Fibroblast of skin of right biceps (primary cell): ENCODE results near the gene HMX2.

Experiments used
- DNase-seq: peaks from one replicate; pipeline ENCODE4 v3.0.0-alpha.2; 2013

Gene HMX2

DNA sequence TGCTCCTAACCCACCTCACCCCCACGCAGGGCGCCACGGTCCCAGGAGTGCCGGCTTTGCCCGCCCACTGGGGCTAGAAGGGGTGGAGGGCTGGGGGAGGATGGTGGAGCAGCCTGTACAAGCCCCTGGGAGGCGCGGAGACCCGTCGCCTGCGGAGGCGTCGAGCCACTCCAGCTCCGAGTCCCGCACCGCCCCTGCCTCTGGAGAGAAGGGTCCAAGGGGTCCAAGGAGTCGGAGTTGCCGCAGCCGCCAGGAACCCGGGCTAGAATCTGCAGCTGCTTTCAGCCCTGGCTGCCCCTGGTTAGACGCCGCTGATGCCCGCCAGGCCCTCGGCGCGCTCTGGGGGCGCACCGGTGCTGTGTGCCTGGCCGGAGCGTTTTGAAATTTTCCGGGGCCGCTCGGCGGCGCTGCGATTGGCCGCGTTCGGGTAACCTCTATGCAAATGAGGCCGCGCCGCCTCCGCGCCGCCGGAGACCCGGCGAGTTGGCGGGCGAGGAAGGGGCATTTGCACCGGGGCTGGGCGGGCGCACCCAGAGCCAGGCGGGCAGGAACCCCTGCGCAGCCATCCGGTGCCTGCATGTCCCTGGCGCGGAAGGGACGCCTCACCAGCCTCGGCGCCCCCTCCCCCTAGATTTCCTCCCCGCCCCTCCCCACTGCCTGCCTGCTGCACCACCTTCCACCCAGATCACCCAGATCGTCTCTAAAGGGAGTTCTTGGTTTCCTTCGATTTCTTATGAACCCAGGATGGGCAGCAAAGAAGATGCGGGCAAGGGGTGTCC is at the start of gene HMX2:
Gene HMX2, plus strand, starts transcription at position 502 of the 779 bp plus-strand sequence. Its CDS starts 243 bp downstream, at position 745.
- DNase-seq = no peak

GRCh38 chr10:123100030-123100762 is 47.7 kb upstream of the HMX2 start:
- DNase-seq = no peak

- no peak for DNase-seq
These were observed 46.1 kb upstream of the HMX2 start for GRCh38 chr10:123101872-123102271.

DNA sequence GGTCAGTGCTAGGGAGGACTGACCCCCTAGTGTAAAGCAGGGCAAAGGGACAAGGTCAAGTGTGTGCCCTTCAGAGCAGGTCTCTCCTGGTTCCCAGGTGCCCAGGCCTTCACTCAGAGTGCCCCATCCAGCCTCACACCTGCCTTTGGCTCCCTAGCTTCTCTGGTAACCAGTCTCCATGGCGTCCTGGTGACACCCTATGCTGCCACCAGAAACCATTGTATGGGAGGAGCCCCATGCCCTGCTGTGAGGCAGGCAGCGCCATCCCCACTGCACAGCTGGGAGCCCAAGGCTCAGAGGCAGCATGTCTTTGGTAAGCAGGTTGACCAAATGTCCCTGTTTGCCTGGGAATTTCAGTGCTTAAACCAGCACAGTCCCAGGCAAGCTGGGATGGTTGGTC is 45.3 kb upstream of the HMX2 start:
- no peak for DNase-seq

- DNase-seq = no peak
These were observed 44.0 kb upstream of the HMX2 start for GRCh38 chr10:123103944-123104343.

- no peak for DNase-seq
These were observed 38.5 kb upstream of the HMX2 start for GRCh38 chr10:123109466-123109865.

GRCh38 chr10:123117644-123118417 is 30.1 kb upstream of the HMX2 start:
- DNase-seq = no peak

- no peak for DNase-seq
These were observed 28.9 kb upstream of the HMX2 start for GRCh38 chr10:123119081-123119480.

DNA sequence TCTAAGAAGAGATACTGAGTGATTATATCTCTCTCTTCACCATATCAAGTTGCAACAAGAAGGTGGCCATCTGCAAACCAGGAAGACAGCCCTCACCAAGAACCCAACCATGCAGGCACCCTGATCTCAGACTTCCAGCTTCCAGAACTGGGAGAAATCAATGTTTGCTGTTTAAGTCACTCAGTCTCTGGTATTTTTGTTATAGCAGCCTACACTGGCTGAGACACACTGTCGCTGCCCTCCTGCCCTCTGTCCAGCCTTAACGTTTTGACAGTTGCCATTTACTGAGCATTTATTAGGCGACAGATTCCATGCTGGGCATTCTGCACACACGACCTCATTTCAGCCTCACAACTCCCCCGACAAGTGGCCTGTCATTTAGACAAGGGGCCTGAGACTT is 21.7 kb upstream of the HMX2 start:
- DNase-seq = no peak

GRCh38 chr10:123129618-123130271 is 18.2 kb upstream of the HMX2 start:
- no peak for DNase-seq

GRCh38 chr10:123132576-123133477 is 15.1 kb upstream of the HMX2 start:
- peak; percentile 77 for DNase-seq

DNA sequence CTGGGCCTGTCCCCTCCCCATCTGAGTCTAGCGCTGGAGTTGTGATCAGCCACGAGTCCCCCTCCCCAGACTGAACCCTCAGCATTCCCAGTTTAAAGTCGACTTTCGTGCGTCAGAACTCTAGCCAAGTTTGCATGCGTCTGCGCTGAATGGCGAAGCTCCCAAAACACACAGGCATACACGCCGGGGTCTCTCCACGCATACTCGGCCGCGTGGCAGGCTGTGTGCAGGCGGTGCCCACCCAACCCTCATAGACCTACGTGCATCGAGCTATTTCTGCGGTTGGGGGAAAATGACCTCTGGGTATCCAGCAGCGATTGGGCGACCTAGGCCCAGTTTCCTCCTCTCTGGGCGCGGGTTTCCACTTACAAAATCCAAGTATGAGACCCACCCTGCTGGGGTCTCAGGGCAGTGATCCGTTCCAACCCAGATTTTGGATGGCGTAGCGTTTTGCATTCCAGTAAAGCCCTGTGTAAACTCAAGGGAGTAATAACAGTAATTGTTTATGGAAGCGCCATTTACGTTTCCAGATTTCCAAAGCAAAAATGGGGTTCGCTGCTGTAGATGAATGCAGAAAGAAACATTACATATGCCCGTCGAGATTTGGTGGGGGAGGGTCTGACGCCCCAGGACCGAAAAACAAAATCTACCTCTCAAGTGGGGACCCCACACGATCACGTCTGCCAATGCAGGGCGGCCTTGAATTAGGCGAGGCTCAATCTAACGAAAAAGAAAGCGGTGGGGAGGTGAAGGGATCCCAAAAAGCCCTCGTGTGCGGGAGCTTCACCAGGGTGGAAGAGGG is 14.2 kb upstream of the HMX2 start:
- no peak for DNase-seq

DNA sequence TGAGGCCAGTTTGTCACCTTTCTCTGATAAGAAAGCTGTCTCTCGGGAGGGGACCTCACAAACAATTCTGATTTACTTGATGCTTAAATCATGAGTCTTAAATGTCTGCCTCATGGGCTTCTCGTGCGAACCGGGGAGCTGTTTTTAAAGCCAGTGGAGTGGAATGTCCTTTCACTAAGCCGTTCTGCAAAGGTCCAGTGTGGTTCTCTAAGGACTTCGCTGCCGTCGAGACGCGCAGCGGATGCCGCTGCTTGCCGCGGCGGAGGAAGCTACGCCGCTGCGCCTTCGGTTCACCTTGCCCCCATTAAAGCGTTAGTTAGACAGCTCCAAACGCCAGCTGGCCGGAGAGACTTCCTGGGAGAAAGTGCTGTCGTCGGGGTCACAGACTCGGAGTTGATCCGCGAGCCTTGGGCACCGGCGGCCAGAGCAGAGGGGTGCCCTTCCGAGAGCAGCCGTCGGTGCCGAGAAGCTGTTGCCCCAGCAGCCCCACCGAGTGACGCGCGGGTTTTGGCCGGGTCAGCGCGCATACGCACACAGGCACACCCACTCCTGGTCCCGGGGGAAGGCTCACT is 13.5 kb upstream of the HMX2 start:
- no peak for DNase-seq

DNA sequence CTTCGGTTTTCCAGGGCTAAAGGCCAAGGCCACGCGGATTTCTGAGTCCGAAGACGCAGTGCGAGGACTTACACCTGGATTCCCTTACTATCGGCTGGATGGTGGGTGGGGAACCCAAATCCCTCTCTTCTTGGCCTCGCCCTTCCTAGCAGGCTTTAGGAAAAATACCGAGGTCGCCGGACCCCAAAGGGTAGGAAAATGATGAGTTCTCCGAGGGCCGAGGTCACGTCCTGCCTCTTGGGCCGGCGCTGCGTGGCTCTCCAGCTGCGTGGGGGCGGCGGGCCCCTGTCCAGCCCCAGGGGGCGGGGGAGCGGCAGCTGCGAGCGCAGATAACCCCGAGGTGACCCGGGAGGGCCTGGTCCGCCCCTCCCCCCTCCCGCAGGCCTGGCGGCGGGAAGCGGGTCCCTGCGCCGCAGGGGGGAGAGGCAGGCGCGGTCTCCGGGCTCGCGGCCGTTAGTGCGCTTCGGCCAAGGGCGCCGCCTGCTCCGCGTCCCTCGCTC is 13.0 kb upstream of the HMX2 start:
- DNase-seq = no peak

DNA sequence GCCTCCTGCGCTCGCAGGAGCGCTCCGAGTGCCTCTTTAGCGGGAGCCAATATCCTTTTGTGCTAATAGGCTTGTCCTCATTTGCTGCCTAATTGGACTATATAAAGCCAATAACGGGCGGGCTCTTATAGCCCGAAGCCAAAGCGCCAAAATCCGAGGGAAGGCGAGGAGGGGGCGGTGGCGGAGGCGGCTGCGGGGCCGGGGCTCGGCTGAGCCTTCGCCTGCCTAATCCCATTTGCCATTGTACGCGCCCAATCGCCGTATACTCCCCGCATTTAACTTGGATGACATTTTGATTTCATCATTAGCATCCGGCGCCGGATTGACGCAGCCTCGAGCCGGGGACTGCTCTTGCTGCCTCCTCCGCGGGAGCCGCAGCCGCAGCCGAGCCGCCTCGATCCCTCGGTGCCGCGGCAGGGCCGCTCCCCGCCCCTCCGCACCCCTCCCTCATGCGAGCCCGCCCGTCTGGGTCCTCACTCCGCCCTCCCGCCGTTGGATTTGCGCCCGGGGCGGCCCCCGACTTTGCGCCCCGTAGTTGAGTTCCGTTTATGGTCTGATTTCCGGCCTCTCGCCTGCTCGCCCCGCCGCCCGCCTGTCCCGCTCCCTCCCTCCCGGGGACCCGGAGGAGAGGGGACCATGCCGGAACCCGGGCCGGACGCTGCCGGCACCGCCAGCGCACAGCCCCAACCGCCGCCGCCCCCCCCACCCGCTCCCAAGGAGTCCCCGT is 12.4 kb upstream of the HMX2 start, which contains the start of gene HMX3:
Gene HMX3, plus strand, starts transcription at position 556 of the 727 bp plus-strand sequence. Its CDS starts 81 bp downstream, at position 637.
- peak; percentile 40 for DNase-seq

GRCh38 chr10:123136221-123136805 is 11.6 kb upstream of the HMX2 start:
- DNase-seq = no peak

GRCh38 chr10:123136806-123137642 is 10.9 kb upstream of the HMX2 start:
- no peak for DNase-seq

DNA sequence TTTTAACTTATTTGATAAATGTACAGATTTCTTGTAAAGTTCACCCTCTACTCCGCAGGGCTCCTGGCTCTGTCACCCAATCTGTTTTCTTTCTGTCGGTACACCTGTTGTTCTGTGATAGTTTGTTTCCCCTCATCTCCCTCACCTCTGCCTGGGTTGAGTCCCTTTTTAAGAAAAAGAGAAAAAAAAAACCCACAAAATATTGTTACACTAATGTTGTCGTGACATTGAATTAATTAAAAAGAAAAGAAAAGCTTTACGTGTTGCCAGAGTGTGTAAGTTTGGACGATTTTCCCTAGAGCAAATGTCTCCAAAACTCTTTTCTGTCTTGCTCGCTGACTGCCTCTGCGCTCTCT is 8.8 kb upstream of the HMX2 start:
- no peak for DNase-seq
